H9 (cell line): ENCODE data around the gene ISX. TPM values are rescaled to one million over a fixed set of nuclear protein-coding genes. Genes with fewer than 3 reads are reported as not detected.

Source experiments
- DNase-seq: peaks from one replicate; pipeline ENCODE4 v3.0.0-alpha.2; 2017
- H2AFZ ChIP-seq: one replicate; pipeline ENCODE4 v1.6.1; 2013; ENCODE audit warnings: mild to moderate bottlenecking, low read length, control low read depth, moderate library complexity
- H2AK5ac ChIP-seq: 2 replicates; pipeline ENCODE4 v1.6.1; 2013; ENCODE audit warnings: low read length, control low read depth, mixed read lengths; ENCODE audit not compliant: insufficient read length
- H2BK120ac ChIP-seq: one replicate; pipeline ENCODE4 v1.6.1; 2013; ENCODE audit warnings: low read depth, mild to moderate bottlenecking, low read length, control low read depth, inconsistent platforms; ENCODE audit not compliant: poor library complexity, severe bottlenecking
- H2BK12ac ChIP-seq: 2 replicates; pipeline ENCODE4 v1.6.1; 2013; ENCODE audit warnings: low read length, control low read depth, mixed read lengths, low read depth; ENCODE audit not compliant: insufficient read length
- H2BK15ac ChIP-seq: 2 replicates; pipeline ENCODE4 v1.6.1; 2013; ENCODE audit warnings: low read depth, low read length, control low read depth
- H2BK20ac ChIP-seq: one replicate; pipeline ENCODE4 v1.6.1; 2013; ENCODE audit warnings: low read depth, mild to moderate bottlenecking, low read length, control low read depth, inconsistent platforms; ENCODE audit not compliant: poor library complexity, severe bottlenecking
- H2BK5ac ChIP-seq: 2 replicates; pipeline ENCODE4 v1.6.1; 2013; ENCODE audit warnings: low read length, control low read depth, mixed read lengths; ENCODE audit not compliant: insufficient read length
- H3K14ac ChIP-seq: 2 replicates; pipeline ENCODE4 v1.6.1; 2013; ENCODE audit warnings: low read length, control low read depth; ENCODE audit not compliant: insufficient read depth
- H3K18ac ChIP-seq: 2 replicates; pipeline ENCODE4 v1.6.1; 2013; ENCODE audit warnings: low read depth, mild to moderate bottlenecking, mixed read lengths, low read length, control low read depth; ENCODE audit not compliant: insufficient read length
- H3K23ac ChIP-seq: 2 replicates; pipeline ENCODE4 v1.6.1; 2013; ENCODE audit warnings: low read length, control low read depth, mixed read lengths, low read depth; ENCODE audit not compliant: insufficient read length
- H3K23me2 ChIP-seq: 2 replicates; pipeline ENCODE4 v1.6.1; 2013; ENCODE audit warnings: low read depth, mild to moderate bottlenecking, mixed read lengths, low read length, control low read depth; ENCODE audit not compliant: insufficient read length, poor library complexity, severe bottlenecking
- H3K27ac ChIP-seq: 2 replicates; pipeline ENCODE4 v1.5.1; 2013; ENCODE audit warnings: low read length, control low read depth, mixed read lengths, low read depth; ENCODE audit not compliant: insufficient read length
- H3K27me3 ChIP-seq: 2 replicates; pipeline ENCODE4 v1.6.1; 2013; ENCODE audit warnings: low read length, control low read depth, inconsistent platforms; ENCODE audit not compliant: insufficient read depth
- H3K4ac ChIP-seq: 2 replicates; pipeline ENCODE4 v1.6.1; 2013; ENCODE audit warnings: low read depth, mild to moderate bottlenecking, control low read depth, inconsistent platforms, low read length, moderate library complexity
- H3K4me1 ChIP-seq: 2 replicates; pipeline ENCODE4 v1.6.1; 2013; ENCODE audit warnings: low read length, control low read depth, inconsistent platforms; ENCODE audit not compliant: insufficient read depth
- H3K4me2 ChIP-seq: 2 replicates; pipeline ENCODE4 v1.6.1; 2013; ENCODE audit warnings: low read length, control low read depth, mixed read lengths; ENCODE audit not compliant: insufficient read length, insufficient read depth
- H3K56ac ChIP-seq: 2 replicates; pipeline ENCODE4 v1.6.1; 2013; ENCODE audit warnings: low read depth, mild to moderate bottlenecking, mixed read lengths, low read length, control low read depth; ENCODE audit not compliant: insufficient read length
- H3K79me1 ChIP-seq: 2 replicates; pipeline ENCODE4 v1.6.1; 2013; ENCODE audit warnings: low read depth, mild to moderate bottlenecking, moderate library complexity, low read length, control low read depth, inconsistent platforms; ENCODE audit not compliant: insufficient read depth, poor library complexity, severe bottlenecking
- H3K79me2 ChIP-seq: 2 replicates; pipeline ENCODE4 v1.6.1; 2013; ENCODE audit warnings: low read length, control low read depth, inconsistent platforms; ENCODE audit not compliant: insufficient read depth
- H3K9ac ChIP-seq: 2 replicates; pipeline ENCODE4 v1.6.1; 2013; ENCODE audit warnings: low read length, control low read depth, mixed read lengths; ENCODE audit not compliant: insufficient read length; ENCODE audit errors: extremely low read depth
- H3K9me3 ChIP-seq: one replicate; pipeline ENCODE4 v1.6.1; 2013; ENCODE audit warnings: low read depth, low read length, inconsistent platforms; ENCODE audit not compliant: control insufficient read depth
- H3T11ph ChIP-seq: one replicate; pipeline ENCODE4 v1.6.1; 2013; ENCODE audit warnings: mild to moderate bottlenecking, low read length, control low read depth, inconsistent platforms
- H4K20me1 ChIP-seq: one replicate; pipeline ENCODE4 v1.6.1; 2013; ENCODE audit not compliant: control insufficient read depth, insufficient read length, insufficient read depth
- H4K5ac ChIP-seq: 2 replicates; pipeline ENCODE4 v1.6.1; 2013; ENCODE audit warnings: low read depth, mild to moderate bottlenecking, mixed read lengths, low read length, control low read depth; ENCODE audit not compliant: insufficient read length
- H4K8ac ChIP-seq: replicated peaks from 2 replicates; pipeline ENCODE4 v1.6.1; 2013; ENCODE audit warnings: low read length, control low read depth, mixed read lengths, low read depth; ENCODE audit not compliant: insufficient read length
- H4K91ac ChIP-seq: 2 replicates; pipeline ENCODE4 v1.6.1; 2013; ENCODE audit warnings: low read depth, mild to moderate bottlenecking, moderate library complexity, mixed read lengths, low read length, control low read depth; ENCODE audit not compliant: insufficient read length
- H3K27ac Mint-ChIP-seq, 3 experiments: 2 replicates in 2 of 3; 3 replicates in 1 of 3; pipeline ENCODE4 v1.8.0; 2020 to 2021; ENCODE audit warnings: mixed read lengths in 3 of 3, mild to moderate bottlenecking in 1 of 3, moderate library complexity in 1 of 3
- H3K27me3 Mint-ChIP-seq: 2 replicates; pipeline ENCODE4 v1.8.0; 2021; ENCODE audit warnings: low read depth, mild to moderate bottlenecking, moderate library complexity, mixed read lengths
- H3K36me3 Mint-ChIP-seq, 3 experiments: 2 replicates in 2 of 3; 3 replicates in 1 of 3; pipeline ENCODE4 v1.8.0; 2020 to 2021; ENCODE audit warnings: low read depth in 3 of 3, mixed read lengths in 3 of 3; ENCODE audit not compliant: insufficient read depth in 1 of 3
- H3K4me1 Mint-ChIP-seq, 2 experiments: 2 replicates each; pipeline ENCODE4 v1.8.0; 2020; ENCODE audit warnings: mixed read lengths in 2 of 2
- H3K4me3 Mint-ChIP-seq, 2 experiments: 2 replicates in 1 of 2; 3 replicates in 1 of 2; pipeline ENCODE4 v1.8.0; 2020 to 2021; ENCODE audit warnings: mild to moderate bottlenecking in 2 of 2, mixed read lengths in 2 of 2, moderate library complexity in 1 of 2
- H3K9me3 Mint-ChIP-seq, 2 experiments: 2 replicates in 1 of 2; 3 replicates in 1 of 2; pipeline ENCODE4 v1.8.0; 2020; ENCODE audit warnings: mild to moderate bottlenecking in 2 of 2, mixed read lengths in 2 of 2, moderate library complexity in 1 of 2
- WGBS: extraction: QIAGEN DNeasy Blood & Tissue Kit; methylation state at CpG from one replicate; pipeline ENCODE4 v1.1.7; 2013; ENCODE audit warnings: missing lambda C conversion rate, low lambda C conversion rate, mixed read lengths; ENCODE audit not compliant: insufficient read length; ENCODE audit errors: extremely low coverage; 5-methylcytosine and 5-hydroxymethylcytosine counted together
- total RNA-seq: library from RNA; stranded (reverse); gene quantifications from 2 replicates; pipeline ENCODE4 v1.2.1, GENCODE V29; 2021
- TF ChIP-seq, protein P1 (sequence below): fragments of 200-600 bp; sonication (generic); conservative IDR thresholded peaks from 3 replicates; pipeline ENCODE4 v1.8.0; 2021; ENCODE audit warnings: antibody characterized with exemption, mild to moderate bottlenecking

Gene ISX
- total RNA-seq, 1 experiment from 2014 or later, result not detected

- Mint-ChIP-seq H3K27me3 (peaks cover 5% of the 10 kb centered on the region), H3K9me3 (peaks cover 0 to 4% of the 10 kb centered on the region in 2 experiments; a peak in 2 of 5 replicates), H3K4me1 (peaks cover 16 to 17% of the 10 kb centered on the region in 2 experiments), H3K27ac (no peak overlapping the region; a peak in 1 of 7 replicates), H3K4me3 (no peak overlapping the region), H3K36me3 (peaks cover 0 to 4% (median 0%) of the 10 kb centered on the region in 3 experiments; a peak in 2 of 7 replicates)
- TF ChIP-seq, protein P1, sequence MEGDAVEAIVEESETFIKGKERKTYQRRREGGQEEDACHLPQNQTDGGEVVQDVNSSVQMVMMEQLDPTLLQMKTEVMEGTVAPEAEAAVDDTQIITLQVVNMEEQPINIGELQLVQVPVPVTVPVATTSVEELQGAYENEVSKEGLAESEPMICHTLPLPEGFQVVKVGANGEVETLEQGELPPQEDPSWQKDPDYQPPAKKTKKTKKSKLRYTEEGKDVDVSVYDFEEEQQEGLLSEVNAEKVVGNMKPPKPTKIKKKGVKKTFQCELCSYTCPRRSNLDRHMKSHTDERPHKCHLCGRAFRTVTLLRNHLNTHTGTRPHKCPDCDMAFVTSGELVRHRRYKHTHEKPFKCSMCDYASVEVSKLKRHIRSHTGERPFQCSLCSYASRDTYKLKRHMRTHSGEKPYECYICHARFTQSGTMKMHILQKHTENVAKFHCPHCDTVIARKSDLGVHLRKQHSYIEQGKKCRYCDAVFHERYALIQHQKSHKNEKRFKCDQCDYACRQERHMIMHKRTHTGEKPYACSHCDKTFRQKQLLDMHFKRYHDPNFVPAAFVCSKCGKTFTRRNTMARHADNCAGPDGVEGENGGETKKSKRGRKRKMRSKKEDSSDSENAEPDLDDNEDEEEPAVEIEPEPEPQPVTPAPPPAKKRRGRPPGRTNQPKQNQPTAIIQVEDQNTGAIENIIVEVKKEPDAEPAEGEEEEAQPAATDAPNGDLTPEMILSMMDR, result no peak
- Histone ChIP-seq H3K4me1 (0 out of 2 replicates have a peak, but pooled peaks cover 7% of the 10 kb centered on the region), H3K23me2 (no peaks in the 10 kb centered on the region), H3K23ac (no peak overlapping the region), H4K20me1 (no peaks in the 10 kb centered on the region), H3K79me1 (no peaks in the 10 kb centered on the region), H4K5ac (no peak overlapping the region), H3K27me3 (no peaks in the 10 kb centered on the region), H2BK12ac (no peak overlapping the region), H2AFZ (no peak overlapping the region), H3K9ac (no peak overlapping the region), H3K18ac (no peak overlapping the region), H3K79me2 (no peaks in the 10 kb centered on the region), H4K91ac (no peak overlapping the region), H3K56ac (no peak overlapping the region), H2BK20ac (no peak overlapping the region), H3T11ph (no peak overlapping the region), H2AK5ac (no peak overlapping the region), H2BK15ac (no peak overlapping the region), H2BK120ac (no peak overlapping the region), H3K27ac (no peak overlapping the region), H3K9me3 (no peaks in the 10 kb centered on the region), H4K8ac (no peak overlapping the region), H3K14ac (no peak overlapping the region), H2BK5ac (no peak overlapping the region), H3K4ac (no peak overlapping the region), H3K4me2 (no peak overlapping the region)
- WGBS, result no CpG with 5 or more reads among the region's 2 CpGs
- DNase-seq, result no peak
Measured at GRCh38 chr22:35043934-35044319, 22.0 kb upstream of the ISX start.
